ENCODE results near the gene SALL4. TPM values are rescaled to one million over a fixed set of nuclear protein-coding genes. Genes with fewer than 3 reads are reported as not detected.

The SALL4 gene
- total and polyA plus RNA-seq, 2 donors from 2014 or later, result 0.09 TPM; not detected in 1

- Histone ChIP-seq H3K27me3 (ENCODE audit: control insufficient read depth, insufficient read depth, low read length) (no peaks in the 10 kb centered on the region), H3K4me1 (ENCODE audit: control insufficient read depth in 2 of 3, insufficient read depth in 2 of 3, low read depth in 1 of 3, low read length in 3 of 3) (peaks cover 0 to 7% (median 0%) of the 10 kb centered on the region in 3 donors), H3K9ac (ENCODE audit: low read length in 3 of 3) (no peak overlapping the region), H3K36me3 (ENCODE audit: control insufficient read depth in 2 of 3, insufficient read depth in 3 of 3, low read length in 3 of 3) (no peaks in the 10 kb centered on the region), H3K27ac (ENCODE audit: low read depth in 2 of 2, low read length in 2 of 2) (no peak overlapping the region), H3K4me3 (ENCODE audit: low read length in 3 of 3) (no peak overlapping the region), H3K9me3 (ENCODE audit: control insufficient read depth in 2 of 3, insufficient read depth in 1 of 3, low read length in 3 of 3) (no peaks in the 10 kb centered on the region)
- no peak for TF ChIP-seq CTCF (IDR thresholded peaks at IDR 0.05; ENCODE audit: borderline replicate concordance, extremely low read depth, insufficient read depth)
- DNase-seq, result no peak
- FAIRE-seq, result no peak
- intact Hi-C loops (cut with DNase I), result no loop called here
Measured at GRCh38 chr20:51763965-51764602, 38.2 kb downstream of the SALL4 start.

DNA sequence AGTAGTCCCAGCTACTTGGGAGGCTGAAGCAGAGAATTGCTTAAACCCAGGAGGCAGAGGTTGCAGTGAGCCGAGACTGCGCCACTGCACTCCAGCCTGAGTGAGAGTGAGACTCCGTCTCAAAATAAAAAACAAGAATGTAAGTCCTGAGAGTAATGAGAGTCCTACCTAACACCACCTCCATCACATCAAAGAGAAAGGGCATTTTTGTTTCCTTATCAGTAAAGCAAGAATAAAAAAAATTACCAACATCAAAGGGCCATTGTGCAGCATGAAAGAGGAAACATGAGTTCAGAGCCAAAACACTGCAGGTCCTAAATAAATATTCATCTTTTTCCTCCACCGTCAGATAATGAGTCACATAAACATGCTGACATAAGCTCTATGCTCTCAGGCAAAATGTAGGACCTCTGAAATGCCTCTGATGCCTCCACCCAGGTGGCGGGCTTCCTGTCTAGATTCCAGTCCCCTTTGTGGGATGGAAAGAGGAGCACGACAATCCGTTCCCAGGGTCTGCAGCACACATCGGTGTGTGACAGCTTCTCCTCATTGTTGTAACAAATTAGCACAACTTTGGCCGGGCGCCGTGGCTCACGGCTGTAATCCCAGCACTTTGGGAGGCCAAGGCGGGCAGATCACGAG is 41.3 kb downstream of the SALL4 start:
- TF ChIP-seq CTCF (IDR thresholded peaks at IDR 0.05; ENCODE audit: borderline replicate concordance, extremely low read depth, insufficient read depth), result no peak
- DNase-seq (peak in 1 of 5 donors; percentile 24), FAIRE-seq (no peak)
- no peaks in the 10 kb centered on the region for H3K4me1 ChIP-seq (ENCODE audit: control insufficient read depth in 2 of 3, insufficient read depth in 2 of 3, low read depth in 1 of 3, low read length in 3 of 3)
- H3K4me3 ChIP-seq (ENCODE audit: low read length in 3 of 3), result no peak overlapping the region
- H3K9ac ChIP-seq (ENCODE audit: low read length in 3 of 3), result no peak overlapping the region
- H3K36me3 ChIP-seq (ENCODE audit: control insufficient read depth in 2 of 3, insufficient read depth in 3 of 3, low read length in 3 of 3), result no peaks in the 10 kb centered on the region
- H3K9me3 ChIP-seq (ENCODE audit: control insufficient read depth in 2 of 3, insufficient read depth in 1 of 3, low read length in 3 of 3), result no peaks in the 10 kb centered on the region
- H3K27ac ChIP-seq (ENCODE audit: low read depth in 2 of 2, low read length in 2 of 2), result no peak overlapping the region
- H3K27me3 ChIP-seq (ENCODE audit: control insufficient read depth, insufficient read depth, low read length), result no peaks in the 10 kb centered on the region
- intact Hi-C loops (cut with DNase I), result no loop called here

DNA sequence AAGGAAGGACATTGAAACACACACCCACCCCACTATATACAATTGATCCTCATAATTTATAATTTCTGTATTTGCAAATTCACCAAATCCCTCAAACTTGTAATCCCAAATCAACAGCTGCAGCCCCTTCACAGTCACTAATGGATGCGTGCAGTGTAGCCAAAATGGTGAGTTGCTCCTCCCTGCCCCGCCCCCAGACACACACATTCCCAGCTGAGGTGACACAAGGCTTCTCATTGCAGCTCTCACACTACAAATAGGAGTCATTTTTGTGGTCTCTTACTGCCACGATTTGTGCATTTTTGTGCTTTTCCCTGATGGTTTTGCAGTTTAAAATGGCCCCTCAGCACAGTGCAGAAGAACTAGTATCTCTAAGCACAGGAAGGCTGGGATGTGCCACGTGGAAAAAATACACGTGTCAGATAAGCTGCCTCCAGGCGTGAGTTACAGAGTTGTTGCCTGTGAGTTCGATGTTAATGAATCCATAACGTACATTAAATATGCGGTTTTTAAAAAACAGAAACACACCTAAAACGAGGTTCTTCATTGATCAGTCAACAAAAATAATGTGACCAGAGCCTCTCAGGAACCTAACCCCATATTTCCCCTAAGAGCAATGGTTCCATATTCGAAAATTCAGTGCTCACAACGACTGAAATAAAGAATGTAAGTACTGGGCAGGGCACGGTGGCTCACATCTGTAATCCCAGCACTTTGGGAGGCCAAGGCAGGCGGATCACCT is 42.4 kb downstream of the SALL4 start:
- Histone ChIP-seq H3K27me3 (ENCODE audit: control insufficient read depth, insufficient read depth, low read length) (no peaks in the 10 kb centered on the region), H3K9me3 (ENCODE audit: control insufficient read depth in 2 of 3, insufficient read depth in 1 of 3, low read length in 3 of 3) (no peaks in the 10 kb centered on the region), H3K4me3 (ENCODE audit: low read length in 3 of 3) (no peak overlapping the region), H3K4me1 (ENCODE audit: control insufficient read depth in 2 of 3, insufficient read depth in 2 of 3, low read depth in 1 of 3, low read length in 3 of 3) (no peaks in the 10 kb centered on the region), H3K36me3 (ENCODE audit: control insufficient read depth in 2 of 3, insufficient read depth in 3 of 3, low read length in 3 of 3) (no peaks in the 10 kb centered on the region), H3K9ac (ENCODE audit: low read length in 3 of 3) (no peak overlapping the region), H3K27ac (ENCODE audit: low read depth in 2 of 2, low read length in 2 of 2) (no peak overlapping the region)
- no peak for TF ChIP-seq CTCF (IDR thresholded peaks at IDR 0.05; ENCODE audit: borderline replicate concordance, extremely low read depth, insufficient read depth)
- intact Hi-C loops (cut with DNase I), result no loop called here
- FAIRE-seq (no peak), DNase-seq (peak in 1 of 5 donors; percentile 23)

Measured in kidney (tissue), 14 donors.